ENCODE measurements around the gene CHMP4A. TPM values are rescaled to one million over a fixed set of nuclear protein-coding genes. Genes with fewer than 3 reads are reported as not detected.

The CHMP4A gene, protein sequence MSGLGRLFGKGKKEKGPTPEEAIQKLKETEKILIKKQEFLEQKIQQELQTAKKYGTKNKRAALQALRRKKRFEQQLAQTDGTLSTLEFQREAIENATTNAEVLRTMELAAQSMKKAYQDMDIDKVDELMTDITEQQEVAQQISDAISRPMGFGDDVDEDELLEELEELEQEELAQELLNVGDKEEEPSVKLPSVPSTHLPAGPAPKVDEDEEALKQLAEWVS
- 30.0 TPM for total RNA-seq
- long read RNA-seq, transcript CHMP4A-201 (6 exons, 1,393 nt) = major isoform, 69 of 77 reads
- long read RNA-seq, partial matches to known transcripts = 0 of 77 reads
- long read RNA-seq, other reads (novel, unspliced or antisense) = 6 of 77 reads

DNA sequence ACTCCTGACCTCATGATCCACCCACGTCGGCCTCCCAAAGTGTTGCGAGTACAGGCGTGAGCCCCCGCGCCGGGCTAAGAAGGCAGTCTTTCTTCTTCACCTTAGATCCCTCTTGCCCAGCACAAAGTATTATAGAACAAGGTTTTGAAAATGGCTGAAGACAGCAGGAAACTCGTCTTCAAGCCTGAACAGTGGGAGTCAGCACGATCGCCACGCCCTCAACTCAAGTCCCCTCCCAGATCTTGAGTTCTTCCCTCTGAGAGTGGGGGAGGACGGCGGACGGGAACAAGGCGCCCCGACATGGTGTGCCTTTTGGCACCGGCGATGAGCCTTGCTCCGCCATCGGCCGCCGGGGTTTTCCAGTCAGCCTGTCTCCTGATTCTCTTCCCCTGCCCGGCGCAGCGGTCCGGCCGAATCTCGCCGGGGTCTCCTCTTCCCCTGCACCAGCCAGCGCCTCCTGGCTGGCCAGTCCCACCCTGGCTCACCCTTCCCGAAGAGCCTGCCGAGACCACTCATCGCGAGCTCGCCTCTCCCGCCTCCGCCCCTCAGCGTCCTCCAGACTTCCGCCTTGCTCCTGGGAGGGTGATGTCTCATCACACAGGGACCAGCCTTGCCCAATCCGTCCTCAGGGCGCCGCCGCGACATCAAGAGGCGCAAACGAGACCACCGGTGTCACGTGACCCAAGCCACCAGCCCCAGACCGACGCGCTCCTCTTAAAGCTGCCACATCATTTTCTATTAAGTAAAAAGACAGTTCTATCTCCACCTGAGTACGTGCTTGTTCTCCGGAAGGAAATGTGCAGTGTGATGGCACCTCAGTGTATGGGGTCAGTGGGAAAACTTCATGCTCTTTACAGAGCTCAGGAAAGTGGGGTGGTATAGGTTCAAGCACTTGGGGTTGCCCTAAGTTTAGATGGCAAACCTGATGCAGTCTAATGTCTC lies at the start of gene CHMP4A:
TSS of gene CHMP4A (minus strand) at position 565 of the 942 bp plus-strand sequence. CDS start at position 516, 49 bp downstream.
- intact Hi-C loops (cut with DNase I) = loop anchor here (2.0 kb wide), 1 partner anchor 18 kb away; the partner anchor contains the start of gene TM9SF1
- DNase-seq (ENCODE audit: low spot score) = peak; percentile 96

DNA sequence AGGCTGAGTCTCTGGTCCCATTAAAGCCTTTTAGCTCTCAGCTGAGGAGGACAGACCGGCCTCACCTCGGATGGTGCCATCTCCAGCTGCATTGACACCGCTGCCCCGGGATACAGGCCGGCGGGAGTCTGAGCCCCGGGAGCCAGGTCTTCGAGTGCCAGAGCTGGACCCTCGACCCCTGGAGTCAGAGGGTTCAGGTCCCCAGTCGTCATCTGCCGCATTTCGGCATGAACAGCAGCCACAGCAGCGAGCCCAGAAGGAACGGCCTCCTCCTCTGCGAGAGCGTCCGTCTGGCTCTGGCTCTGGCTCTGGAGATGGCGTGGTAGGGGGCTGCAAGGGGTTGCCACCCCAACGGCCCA lies 48.7 kb upstream of the CHMP4A start:
- intact Hi-C loops (cut with DNase I) = no loop called here
- DNase-seq (ENCODE audit: low spot score) = no peak

DNA sequence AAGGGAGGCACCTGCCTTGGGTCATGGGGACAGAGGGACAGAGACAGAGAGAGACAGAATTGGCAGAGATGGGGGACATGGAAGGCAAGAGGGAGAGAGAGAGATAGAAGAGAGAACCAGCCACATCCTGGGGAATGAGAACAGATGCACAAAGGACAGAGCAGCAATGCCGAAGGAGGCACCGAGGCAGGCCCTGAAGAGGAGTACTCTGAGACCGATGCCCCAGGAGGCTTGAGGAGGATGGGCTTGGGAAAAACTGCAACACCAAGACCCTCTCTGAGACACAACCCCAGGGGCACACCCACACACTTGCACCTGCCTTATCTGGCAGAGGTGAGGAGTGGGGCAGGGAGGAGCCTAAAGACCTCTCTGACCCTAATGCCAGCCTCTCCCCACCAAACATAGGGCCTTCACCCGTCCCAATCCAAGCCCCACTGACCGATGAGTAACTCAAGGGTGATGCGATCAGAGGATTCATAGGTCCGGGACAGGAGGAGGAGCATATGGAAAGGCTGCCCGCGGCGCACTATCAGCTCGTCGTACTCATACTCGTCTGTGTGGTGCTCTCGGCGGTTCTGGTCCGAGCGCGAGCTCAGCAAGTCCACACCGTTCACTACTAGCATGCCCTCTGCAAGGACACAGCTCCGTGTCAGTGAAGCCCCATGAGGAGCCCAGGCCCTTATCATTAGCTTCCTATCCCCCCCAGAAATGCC lies 48.1 kb upstream of the CHMP4A start:
- intact Hi-C loops (cut with DNase I) = no loop called here
- DNase-seq (ENCODE audit: low spot score) = no peak

DNA sequence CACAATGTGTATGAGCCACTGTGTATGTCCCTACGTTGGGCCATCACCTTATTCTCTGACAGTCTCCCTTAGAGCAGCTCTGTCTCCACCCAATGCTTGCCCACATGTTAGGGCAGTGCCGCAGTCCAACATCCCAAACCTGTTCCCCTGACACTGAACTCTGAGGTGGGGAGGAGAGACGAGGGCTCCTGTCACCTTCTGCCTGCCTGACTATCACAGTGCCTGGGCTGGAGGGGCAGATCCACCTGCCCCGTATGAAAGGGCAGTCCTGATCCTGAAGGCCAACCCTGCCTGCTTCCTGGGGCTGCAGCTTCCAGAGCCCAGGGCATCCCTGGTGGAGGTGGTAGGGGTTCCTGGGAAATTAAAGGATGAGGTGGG lies 47.5 kb upstream of the CHMP4A start:
- intact Hi-C loops (cut with DNase I) = no loop called here
- no peak for DNase-seq (ENCODE audit: low spot score)

DNA sequence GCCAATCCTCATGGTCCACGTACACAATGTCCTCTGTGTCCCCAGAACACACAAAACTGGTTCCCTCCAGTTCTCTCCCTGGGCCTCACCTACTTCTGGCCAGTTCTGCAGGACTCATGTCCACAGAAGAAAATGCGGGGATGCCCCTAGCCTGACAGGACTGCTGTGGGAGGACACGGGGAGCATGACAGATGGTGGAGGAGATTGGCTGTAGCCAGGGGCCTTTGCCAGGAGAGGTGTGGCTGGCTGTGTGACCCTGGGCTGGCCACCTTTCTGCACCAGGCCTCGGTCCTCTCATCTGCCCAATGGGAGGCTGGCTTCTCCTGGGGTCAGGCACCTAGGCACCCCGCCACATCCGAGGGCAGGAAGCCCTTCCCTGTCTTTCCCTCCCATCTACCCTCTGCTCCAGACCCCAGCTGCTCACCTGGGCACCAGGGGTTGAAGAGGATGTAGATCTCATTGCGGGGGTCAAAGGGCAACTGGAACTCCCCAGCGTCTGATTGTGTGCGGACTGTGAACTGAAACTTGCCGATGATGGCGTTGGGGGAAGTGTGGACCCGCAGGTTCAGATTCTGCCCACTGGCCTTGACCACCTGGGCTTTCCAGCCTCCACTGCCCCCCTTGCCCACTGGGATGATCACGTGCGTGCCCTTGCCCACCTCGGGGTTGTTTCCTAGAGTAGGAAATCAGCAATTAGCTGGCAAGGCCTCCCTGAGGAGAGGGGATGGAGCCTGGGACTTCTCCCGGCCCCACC lies 46.9 kb upstream of the CHMP4A start:
- intact Hi-C loops (cut with DNase I) = no loop called here
- DNase-seq (ENCODE audit: low spot score) = no peak

DNA sequence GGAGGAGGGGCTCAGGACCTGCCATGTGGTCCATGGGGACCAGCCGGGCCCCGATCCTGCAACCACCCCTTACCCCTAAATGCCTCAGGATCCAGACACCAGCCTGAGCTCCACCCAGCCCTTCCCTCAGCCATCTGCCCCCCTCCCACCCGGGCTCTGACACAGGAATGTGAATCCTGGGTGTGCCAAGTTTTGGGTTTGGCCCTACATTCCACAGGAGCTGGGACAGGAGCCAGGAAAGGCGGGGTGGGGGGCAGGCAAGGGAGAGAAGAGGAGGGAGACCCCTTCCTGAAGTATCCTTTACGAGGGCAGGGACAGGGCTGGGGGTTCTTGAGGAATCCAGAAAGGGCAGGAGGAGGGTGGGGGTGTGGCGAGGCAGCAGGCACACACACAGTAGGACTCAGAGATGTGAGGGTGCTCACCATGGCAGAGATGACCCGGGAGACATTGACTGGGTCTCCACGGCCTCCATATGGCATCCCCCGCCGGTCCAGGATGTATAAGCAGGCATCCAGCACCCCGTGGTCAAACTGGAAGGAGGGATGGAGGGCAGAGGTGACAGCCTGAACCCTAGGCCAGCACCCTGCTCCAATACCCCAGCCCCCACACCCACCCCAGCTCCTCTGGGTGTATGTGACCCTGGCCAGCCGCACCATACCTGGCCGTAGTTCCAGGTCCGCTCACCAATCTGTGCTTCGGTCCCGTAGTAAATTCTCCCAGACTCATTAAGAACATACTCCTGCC lies 46.2 kb upstream of the CHMP4A start:
- intact Hi-C loops (cut with DNase I) = no loop called here
- DNase-seq (ENCODE audit: low spot score) = no peak

DNA sequence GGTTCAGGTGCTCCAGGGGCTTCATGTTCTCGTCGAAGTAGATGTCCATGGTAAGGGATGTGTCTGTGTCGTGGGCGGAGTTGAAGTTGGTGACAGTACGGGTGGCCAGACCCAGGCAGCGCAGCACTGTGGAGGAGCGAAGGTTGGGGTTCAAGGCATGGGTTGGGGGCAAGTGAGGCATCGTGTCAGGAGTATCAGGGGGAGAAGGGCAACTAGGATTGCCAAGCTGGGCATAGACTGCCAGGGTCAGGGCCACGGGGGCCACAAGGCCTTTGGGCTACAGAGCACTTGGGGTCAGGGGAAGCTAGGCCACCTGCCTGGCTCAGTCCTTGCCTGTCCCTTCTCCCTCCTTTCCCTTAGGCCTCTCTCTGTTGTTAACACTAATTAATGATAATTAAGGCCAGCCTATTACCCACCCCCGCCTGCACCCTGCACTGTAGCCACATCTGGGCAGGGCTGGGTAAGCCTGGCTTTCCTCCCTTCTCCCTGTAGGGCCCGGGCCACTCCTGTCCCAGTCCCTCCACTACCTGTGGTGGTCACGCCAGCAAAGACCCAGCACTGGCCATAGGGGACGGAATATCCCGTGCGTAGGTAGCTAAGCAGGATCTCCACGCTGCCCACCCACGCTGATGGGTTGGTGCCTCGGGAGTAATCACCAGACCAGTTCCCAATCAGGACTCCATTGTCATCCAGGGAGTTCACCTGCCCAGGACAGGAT lies 45.4 kb upstream of the CHMP4A start:
- intact Hi-C loops (cut with DNase I) = no loop called here
- no peak for DNase-seq (ENCODE audit: low spot score)

DNA sequence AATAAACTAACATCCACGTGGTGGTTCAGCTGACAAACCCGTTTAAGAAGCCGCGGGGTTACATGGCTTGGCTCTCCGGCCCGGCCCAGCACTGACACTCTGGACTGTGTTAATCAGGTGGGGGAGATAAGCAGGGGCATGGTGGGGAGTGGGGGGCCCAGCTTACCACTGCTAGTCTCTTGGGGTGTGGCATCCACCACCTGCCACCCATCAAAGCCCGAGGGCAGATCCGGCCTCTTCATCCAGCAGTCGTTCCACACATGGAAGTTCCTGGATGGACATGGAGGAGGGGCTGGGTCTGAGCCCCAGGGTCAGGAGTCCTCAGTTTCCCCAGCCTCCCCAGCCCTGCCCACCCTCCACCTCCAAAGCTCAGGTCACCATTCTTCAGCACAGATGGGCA lies 44.8 kb upstream of the CHMP4A start:
- no peak for DNase-seq (ENCODE audit: low spot score)
- intact Hi-C loops (cut with DNase I) = no loop called here

DNA sequence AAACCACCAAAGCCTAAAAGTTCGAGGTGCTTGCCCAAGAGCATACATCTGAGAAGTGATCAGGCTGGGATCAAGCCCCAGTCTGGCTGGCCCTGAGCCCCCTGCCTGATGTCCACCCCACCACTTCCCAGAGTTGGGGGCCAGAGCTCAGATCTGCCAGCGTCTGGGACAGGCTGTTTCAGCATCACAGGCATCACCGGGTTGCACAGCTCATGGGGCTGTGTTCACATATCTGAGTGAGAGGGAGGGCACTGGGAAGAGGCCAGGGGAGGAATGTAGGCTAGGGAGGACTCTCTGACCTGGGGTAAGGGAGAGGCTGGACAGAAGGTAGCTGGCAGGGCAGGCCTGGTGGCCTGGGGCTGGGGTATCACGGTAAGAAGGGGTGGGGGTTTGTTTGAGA lies 43.7 kb upstream of the CHMP4A start:
- intact Hi-C loops (cut with DNase I) = no loop called here
- DNase-seq (ENCODE audit: low spot score) = no peak

DNA sequence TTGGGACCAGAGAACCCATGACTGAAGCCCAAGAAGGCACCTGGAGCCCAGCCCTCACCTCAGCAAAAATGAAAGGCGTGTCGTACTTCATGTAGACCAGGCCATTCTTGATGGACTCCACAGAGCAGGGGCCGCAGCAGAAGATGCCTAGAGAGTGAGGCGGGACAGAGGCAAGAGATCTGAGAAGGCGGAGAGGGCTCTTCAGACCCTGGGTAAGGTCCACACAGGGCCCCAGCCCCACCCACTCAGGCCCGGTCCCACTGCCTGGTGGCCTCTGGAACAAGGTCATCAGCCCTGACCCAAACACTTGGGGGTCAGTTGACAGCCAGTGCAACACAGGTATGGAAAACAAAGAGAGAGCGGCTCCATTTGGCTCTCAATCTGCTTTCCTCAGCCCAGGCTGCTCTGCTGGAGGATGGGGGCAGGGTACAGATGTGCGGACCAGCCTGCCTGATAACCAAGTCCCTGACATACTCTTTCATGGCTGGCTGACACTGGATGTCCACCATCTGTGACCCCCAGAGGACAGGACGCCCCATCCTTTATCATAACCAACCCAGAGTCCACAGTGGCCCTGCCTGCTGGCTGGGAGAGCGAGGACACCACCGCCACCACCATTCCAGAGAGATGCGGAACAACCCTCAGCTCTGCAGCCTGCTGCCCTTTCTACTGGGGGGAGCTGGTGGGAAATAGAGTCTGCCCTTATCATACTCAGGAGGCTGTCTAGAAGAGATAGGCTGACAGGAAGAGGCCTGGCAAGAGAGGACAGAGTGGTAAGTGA lies 42.8 kb upstream of the CHMP4A start:
- DNase-seq (ENCODE audit: low spot score) = no peak
- intact Hi-C loops (cut with DNase I) = no loop called here

DNA sequence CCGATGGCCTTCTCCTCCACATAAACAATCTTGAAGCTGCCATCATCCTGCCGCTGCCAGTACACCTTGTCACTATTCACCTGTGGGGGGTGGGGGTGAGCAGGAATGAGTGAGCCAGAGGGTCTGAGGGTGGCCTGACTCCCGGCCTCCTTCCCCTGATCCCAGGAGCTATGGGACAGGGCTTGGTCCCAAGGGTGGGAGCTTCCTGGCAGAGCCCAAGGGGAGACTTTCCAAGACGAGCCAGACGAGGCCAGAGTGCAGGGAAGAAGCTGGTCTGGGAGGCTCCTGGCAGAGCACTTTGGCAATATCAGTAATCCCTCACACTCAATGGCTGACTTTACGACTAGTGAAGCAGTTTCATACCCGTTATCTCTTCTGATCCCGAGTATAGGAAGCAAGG lies 42.1 kb upstream of the CHMP4A start:
- intact Hi-C loops (cut with DNase I) = no loop called here

DNA sequence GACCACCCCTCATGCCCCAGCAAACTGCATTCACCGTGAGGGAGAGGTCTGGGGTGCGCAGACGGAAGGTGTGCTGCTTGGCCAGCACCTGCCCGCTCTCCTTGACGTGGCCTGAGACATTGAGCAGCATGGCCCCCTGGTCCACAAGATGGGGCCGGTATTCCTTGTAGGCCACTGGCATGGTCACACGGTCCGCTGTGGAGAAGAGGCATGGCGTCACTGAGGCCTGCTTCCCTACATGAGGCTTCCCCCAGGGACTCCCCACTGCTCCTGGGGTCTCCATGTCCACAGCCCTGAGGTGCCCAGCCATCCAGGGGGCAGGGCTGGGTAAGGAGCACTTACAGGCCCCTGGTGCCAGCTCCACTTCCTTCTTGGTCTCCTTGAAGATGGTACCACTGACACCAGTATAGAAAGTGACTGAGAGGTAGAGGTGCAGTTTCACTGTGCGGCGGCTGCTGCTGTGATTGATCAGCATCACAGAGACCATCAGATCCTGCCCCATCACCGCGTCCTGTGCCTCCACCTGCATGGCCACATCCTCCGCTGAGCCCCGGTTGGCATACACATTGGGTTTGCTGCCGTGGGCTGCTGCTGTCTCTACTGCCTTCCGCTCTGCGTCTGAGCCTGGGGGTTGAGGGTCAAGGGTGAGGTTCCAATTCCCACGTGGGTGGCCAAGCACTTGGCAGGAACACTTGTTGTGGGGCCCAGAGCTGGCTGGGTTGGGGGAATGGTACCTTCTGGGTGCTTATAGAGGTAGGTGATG lies 41.5 kb upstream of the CHMP4A start:
- intact Hi-C loops (cut with DNase I) = no loop called here
- DNase-seq (ENCODE audit: low spot score) = no peak

More for the DNA sequence above, 42.1 kb upstream of the CHMP4A start:
- no peak for DNase-seq (ENCODE audit: low spot score)

DNA sequence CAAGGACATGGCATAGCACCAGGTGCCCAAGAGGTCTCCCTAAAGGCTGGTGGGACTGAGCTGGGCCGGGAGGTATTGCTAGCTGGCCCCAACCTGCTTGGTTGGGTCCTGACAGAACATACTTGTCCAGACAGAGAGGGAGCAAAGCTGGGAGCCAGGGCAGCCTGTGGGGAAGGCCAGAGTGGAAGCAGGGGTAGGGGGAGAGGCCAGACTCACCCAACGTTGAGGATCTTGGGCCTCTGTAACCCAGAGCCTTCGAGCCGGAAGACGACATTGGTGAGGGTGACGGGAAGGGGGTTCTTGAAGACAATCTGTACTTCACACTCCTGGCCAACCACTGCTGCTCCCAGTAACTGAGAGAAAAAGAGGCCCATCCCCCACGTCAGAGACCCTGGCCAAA lies 40.6 kb upstream of the CHMP4A start:
- intact Hi-C loops (cut with DNase I) = no loop called here
- DNase-seq (ENCODE audit: low spot score) = no peak

DNA sequence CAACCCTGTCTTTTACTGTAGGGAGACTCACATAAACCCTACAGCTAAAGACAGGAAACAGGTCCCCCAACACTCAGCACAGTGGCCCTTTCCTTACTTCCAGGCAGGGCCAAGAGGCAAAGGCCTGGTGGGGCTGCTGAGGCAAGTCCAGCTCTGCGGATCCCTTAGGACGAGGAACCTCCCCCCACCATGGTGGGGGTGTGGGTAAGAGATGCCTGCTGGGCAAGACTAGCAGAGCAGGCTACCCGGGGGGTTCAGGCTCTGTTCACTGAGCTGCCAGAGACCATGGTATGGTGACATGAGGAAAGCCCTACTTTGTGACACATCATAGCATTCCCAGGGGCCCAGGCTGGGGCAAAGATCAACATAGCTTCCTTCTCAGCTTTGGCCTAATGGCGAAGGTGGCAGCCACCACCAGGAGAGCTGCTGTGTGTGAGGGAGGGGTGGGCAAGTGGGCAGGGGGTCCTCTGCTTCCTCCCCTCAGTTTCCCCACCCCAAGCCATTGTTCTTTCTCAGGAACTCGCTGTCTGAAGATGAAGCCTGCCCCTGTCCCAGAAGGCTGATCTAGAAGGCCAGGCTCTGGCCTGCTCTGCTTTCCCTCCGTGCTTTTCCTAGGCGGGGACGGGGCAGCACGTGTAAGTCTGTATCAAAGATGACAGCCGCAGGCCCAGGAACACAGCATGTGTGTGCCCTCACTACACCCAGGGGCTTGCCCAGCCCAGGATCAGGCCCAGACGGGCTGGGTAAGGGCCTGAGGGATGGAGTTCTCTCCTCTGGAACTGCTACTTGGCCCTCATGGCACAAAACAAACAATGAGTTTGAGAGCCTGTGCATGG lies 39.2 kb upstream of the CHMP4A start:
- intact Hi-C loops (cut with DNase I) = no loop called here

DNA sequence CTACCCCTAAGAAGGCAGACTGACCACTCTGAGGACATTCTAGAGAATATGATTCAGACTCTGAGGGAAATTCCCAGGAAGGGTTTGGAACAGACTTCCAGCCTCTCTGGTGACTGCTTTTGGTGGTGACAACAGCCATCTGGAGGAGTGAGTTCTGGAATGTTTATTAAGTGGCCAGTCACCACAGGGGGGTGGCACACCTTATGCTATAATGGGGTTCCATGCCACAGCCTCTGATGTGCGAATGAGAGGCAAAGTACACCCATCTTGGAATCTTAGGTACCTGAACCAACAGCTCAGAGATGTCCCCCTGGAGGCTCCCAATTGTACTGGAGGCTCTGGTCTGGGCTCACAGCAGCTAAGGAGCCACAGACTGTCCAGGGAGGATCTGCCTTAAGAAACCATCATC lies 38.6 kb upstream of the CHMP4A start:
- no peak for DNase-seq (ENCODE audit: low spot score)
- intact Hi-C loops (cut with DNase I) = no loop called here

More for the DNA sequence above, 39.2 kb upstream of the CHMP4A start:
- no peak for DNase-seq (ENCODE audit: low spot score)

DNA sequence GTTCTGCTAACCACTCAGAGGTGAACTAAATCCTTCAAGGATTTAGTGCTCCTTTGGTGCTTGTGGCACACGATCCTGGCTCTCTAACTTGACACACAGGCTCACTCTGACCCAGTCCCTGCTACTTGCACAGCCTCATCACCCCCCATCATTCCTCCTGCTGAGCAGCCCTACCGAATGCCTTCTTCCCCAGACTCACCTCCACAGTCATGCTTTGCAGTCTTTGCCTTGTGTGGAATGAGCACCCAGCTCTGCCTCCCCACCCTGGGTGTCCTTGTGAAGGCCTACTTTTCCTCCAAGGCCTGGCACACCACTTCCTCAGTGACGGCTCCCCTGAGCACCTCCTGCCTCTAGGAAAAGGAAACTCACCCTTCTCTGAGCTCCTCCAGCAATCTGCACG lies 37.1 kb upstream of the CHMP4A start:
- DNase-seq (ENCODE audit: low spot score) = peak; percentile 59
- intact Hi-C loops (cut with DNase I) = no loop called here
